Transverse colon (tissue), 4 donors: ENCODE measurements around the gene RUSC1. TPM values are rescaled to one million over a fixed set of nuclear protein-coding genes. Genes with fewer than 3 reads are reported as not detected.

Source experiments
- DNase-seq: peaks from one replicate; pipeline ENCODE4 v3.0.0-alpha.2; 2019
- H3K27ac ChIP-seq, 4 donors: fragments of 200-600 bp; sonication (generic); 2 replicates each; pipeline ENCODE4 v1.5.1; 2016 to 2018; ENCODE audit warnings: inconsistent platforms in 4 of 4
- H3K27me3 ChIP-seq: fragments of 200-600 bp; sonication (generic); 2 replicates; pipeline ENCODE4 v1.5.1; 2017; ENCODE audit warnings: inconsistent platforms
- H3K36me3 ChIP-seq, 4 donors: fragments of 200-600 bp; sonication (generic); 2 replicates each; pipeline ENCODE4 v1.5.1; 2017 to 2019; ENCODE audit warnings: inconsistent platforms in 4 of 4
- H3K4me1 ChIP-seq, 4 donors: fragments of 200-600 bp; sonication (generic); 2 replicates each; pipeline ENCODE4 v1.5.1; 2017 to 2020; ENCODE audit warnings: inconsistent platforms in 4 of 4
- H3K4me3 ChIP-seq, 4 donors: fragments of 200-600 bp; sonication (generic); 1 replicate in 1 of 4; 2 replicates in 3 of 4; pipeline versions ENCODE4 v1.5.1 to v1.6.1; 2017 to 2019; ENCODE audit warnings: inconsistent platforms in 4 of 4
- H3K9me3 ChIP-seq, 2 donors: fragments of 200-600 bp; sonication (generic); 2 replicates each; pipeline ENCODE4 v1.5.1; 2017 to 2019; ENCODE audit warnings: inconsistent platforms in 2 of 2
- CTCF ChIP-seq, 5 experiments: fragments of 200-600 bp in 3 of 5; fragments of 450-650 bp in 2 of 5; sonication (generic) in 3 of 5; IDR thresholded peaks; 1 replicate in 2 of 5; 2 replicates in 3 of 5; pipeline ENCODE4 v1.5.1; 2016 to 2017; ENCODE audit warnings: antibody characterized with exemption in 5 of 5, inconsistent platforms in 3 of 5, mild to moderate bottlenecking in 2 of 5, moderate library complexity in 1 of 5
- EP300 ChIP-seq: sonication (generic); formaldehyde crosslinking; IDR thresholded peaks from one replicate; pipeline ENCODE4 v1.6.1; 2017; ENCODE audit warnings: antibody characterized with exemption, low read depth
- POLR2A ChIP-seq: fragments of 450-650 bp; IDR thresholded peaks from one replicate; pipeline ENCODE4 v1.6.1; 2016; ENCODE audit warnings: antibody characterized with exemption, mild to moderate bottlenecking, moderate library complexity
- POLR2AphosphoS5 ChIP-seq, 3 donors: sonication (generic); formaldehyde crosslinking; IDR thresholded peaks; one replicate each; pipeline ENCODE4 v1.6.1; 2016; ENCODE audit warnings: antibody characterized with exemption in 3 of 3
- WGBS, 2 donors: methylation state at CpG; one replicate each; pipeline ENCODE4 v1.1.5; 2018; ENCODE audit warnings: low coverage in 1 of 2; 5-methylcytosine and 5-hydroxymethylcytosine counted together
- in situ Hi-C, 4 donors: fragments of 200-750 bp; cut with MboI; loops; one replicate each; pipeline versions ENCODE4 v1.15.0 to v1.15.1; 2017; ENCODE audit warnings: low sequenced_read_pairs in 3 of 4, low pct_ligation_motif_present in 1 of 4, low pct_unique_long_range_greater_than_20kb in 1 of 4
- intact Hi-C: fragments of 100-400 bp; cut with DNase I; formaldehyde crosslinking; loops from one replicate; pipeline ENCODE4 v1.15.1; 2023; ENCODE audit warnings: low total_unique reads
- total RNA-seq, 4 donors: library from RNA; depleted of rRNA; stranded (reverse); fragments of >200 nt; gene quantifications; one replicate each; pipeline ENCODE4 v1.1.0, GENCODE V29; 2016

RUSC1 gene
- total RNA-seq, 4 donors from 2014 or later, result 43.4 to 121 (median 65.5) TPM

- in situ Hi-C loops, result loop anchor here in 3 of 4 donors (5.0 to 10.0 kb wide), 2 partner anchors 43 to 46 kb away; partner anchors contain the start of gene RUSC1 (in 3 of the 3)
- no peak for DNase-seq
- 60 to 79% methylated on average over 1 to 2 of the region's 2 CpGs for WGBS, 2 donors
Observed at GRCh38 chr1:155279268-155279667, 41.4 kb upstream of the RUSC1 start.

GRCh38 chr1:155282488-155283091, 38.1 kb upstream of the RUSC1 start:
- 85 to 94% methylated on average over 5 to 28 of the region's 29 CpGs for WGBS, 2 donors
- no peaks in the 10 kb centered on the region for H3K27me3 ChIP-seq
- intact Hi-C loops, result no loop called here
- in situ Hi-C loops, result no loop called here
- no peak overlapping the region for H3K4me3 ChIP-seq
- peaks cover 0 to 12% (median 11%) of the 10 kb centered on the region in 4 donors for H3K4me1 ChIP-seq
- H3K36me3 ChIP-seq, result no peaks in the 10 kb centered on the region
- TF ChIP-seq CTCF (IDR thresholded peaks at IDR 0.05), result no peak
- TF ChIP-seq POLR2A, result no peak
- TF ChIP-seq EP300, result no peak
- TF ChIP-seq POLR2AphosphoS5 (IDR thresholded peaks at IDR 0.05), result no peak
- H3K9me3 ChIP-seq, result no peaks in the 10 kb centered on the region
- no peak for DNase-seq
- no peak overlapping the region for H3K27ac ChIP-seq

More at GRCh38 chr1:155279268-155279667, 41.4 kb upstream of the RUSC1 start:
- Histone ChIP-seq H3K4me3 (no peak overlapping the region), H3K9me3 (no peaks in the 10 kb centered on the region), H3K4me1 (peaks cover 5 to 18% (median 14%) of the 10 kb centered on the region in 4 donors), H3K27me3 (no peaks in the 10 kb centered on the region), H3K27ac (no peak overlapping the region), H3K36me3 (no peaks in the 10 kb centered on the region)
- intact Hi-C loops, result loop anchor here (5.0 kb wide), 1 partner anchor 43 kb away; the partner anchor contains the start of gene RUSC1
- TF ChIP-seq CTCF (IDR thresholded peaks at IDR 0.05) (no peak), POLR2AphosphoS5 (IDR thresholded peaks at IDR 0.05) (no peak), EP300 (no peak), POLR2A (no peak)

- H3K9me3 ChIP-seq, result no peaks in the 10 kb centered on the region
- intact Hi-C loops, result no loop called here
- H3K36me3 ChIP-seq, result no peaks in the 10 kb centered on the region
- in situ Hi-C loops, result no loop called here
- no peak overlapping the region for H3K27ac ChIP-seq
- H3K27me3 ChIP-seq, result no peaks in the 10 kb centered on the region
- WGBS, 2 donors, result 95% methylated on average over 12 of the region's 12 CpGs; no CpG with 5 or more reads in 1 of the 2 donors
- TF ChIP-seq EP300, result no peak
- TF ChIP-seq POLR2AphosphoS5 (IDR thresholded peaks at IDR 0.05), result no peak
- no peak for TF ChIP-seq POLR2A
- no peak for TF ChIP-seq CTCF (IDR thresholded peaks at IDR 0.05)
- no peak overlapping the region for H3K4me3 ChIP-seq
- DNase-seq, result no peak
- no peaks in the 10 kb centered on the region for H3K4me1 ChIP-seq
Observed at GRCh38 chr1:155284476-155284875, 36.2 kb upstream of the RUSC1 start.

- Histone ChIP-seq H3K27ac (no peak overlapping the region), H3K9me3 (no peaks in the 10 kb centered on the region), H3K27me3 (no peaks in the 10 kb centered on the region), H3K36me3 (no peaks in the 10 kb centered on the region), H3K4me1 (no peaks in the 10 kb centered on the region), H3K4me3 (no peak overlapping the region)
- WGBS, 2 donors, result 88% methylated on average over 7 to 14 of the region's 14 CpGs
- no peak for DNase-seq
- intact Hi-C loops, result no loop called here
- TF ChIP-seq POLR2AphosphoS5 (IDR thresholded peaks at IDR 0.05), result no peak
- in situ Hi-C loops, result no loop called here
Observed at GRCh38 chr1:155285063-155285462, 35.6 kb upstream of the RUSC1 start.
